ENCODE data around the gene CFAP100.

Gene CFAP100

DNA sequence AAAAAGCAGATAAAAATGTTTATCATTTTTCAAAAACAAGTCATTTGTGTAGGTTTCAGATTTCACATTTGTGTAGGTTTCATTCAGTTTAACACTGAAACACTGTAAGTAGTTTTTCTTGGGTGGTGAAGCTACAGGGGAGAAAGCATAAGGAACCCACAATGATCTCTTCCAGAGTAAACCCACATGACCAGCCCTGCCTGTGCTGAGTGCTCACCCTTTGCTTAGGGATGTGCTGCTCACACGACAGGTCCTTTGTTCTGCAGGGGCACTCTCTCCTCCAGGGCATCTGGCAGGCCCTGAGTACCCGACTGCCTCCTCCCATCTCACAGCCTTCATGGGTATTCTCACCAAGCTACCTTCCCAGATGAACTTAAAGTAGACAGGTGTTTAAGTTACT is 52.1 kb downstream of the CFAP100 start:
- DNase-seq = no peak

- DNase-seq = no peak
Observed at GRCh38 chr3:126447456-126448106, 52.9 kb downstream of the CFAP100 start.

DNA sequence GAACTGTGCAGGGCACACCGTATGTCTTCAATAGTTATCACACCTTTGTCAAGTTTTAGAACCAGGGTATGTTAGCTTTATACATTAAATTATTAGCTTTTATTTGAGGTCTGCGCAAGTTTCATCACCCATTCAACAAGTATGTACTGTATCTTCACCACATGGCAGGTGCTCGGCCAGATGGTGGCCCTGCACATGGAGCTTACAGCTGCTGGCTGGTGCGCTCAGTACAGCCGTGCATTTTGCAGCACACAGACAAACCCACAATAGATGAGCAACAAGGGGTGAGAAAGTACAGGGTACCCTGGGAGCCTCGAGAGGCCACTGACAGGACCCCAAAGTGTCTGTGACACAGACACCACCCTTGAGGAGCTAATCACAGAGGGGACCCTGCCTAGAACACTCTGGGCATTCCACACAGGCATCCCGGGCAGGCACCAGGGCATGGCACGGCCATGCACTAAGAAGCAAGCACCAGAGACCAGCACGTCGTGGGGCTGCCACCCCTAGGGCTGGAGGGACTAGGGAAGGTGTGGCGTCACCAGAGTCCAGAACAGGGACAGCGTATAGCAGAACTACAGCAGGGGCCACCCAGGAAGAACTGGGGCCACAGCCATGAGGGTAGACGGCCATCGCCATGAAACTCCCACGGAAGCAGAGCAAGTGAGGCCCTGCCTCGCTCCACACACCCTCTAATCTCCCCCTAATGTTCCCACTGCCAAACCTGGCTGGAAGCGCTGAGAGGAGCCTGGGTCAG is 53.6 kb downstream of the CFAP100 start:
- DNase-seq = no peak

GRCh38 chr3:126448893-126449180 is 54.1 kb downstream of the CFAP100 start:
- DNase-seq = no peak

- no peak for DNase-seq
Observed at GRCh38 chr3:126449621-126450051, 54.9 kb downstream of the CFAP100 start.

DNA sequence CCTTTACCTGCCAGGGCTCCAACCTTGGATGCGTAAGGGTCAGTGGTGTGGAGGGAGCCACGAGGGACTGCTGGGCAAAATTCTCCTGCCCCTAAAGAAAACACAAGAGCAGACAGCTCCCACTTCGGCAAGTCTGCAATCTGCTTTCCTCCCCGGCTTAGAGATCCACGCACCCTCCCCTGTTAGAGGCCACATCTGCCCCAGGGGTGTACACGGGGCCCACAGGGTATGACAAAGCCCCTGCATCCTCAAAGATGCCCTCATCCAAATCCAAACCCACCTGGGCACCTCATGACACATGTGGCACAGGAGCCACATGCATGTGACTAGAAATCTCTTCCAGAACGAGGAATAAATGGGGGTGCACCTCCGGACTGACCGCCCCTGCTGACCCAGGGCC is 55.5 kb downstream of the CFAP100 start:
- DNase-seq = no peak

GRCh38 chr3:126450744-126451143 is 56.0 kb downstream of the CFAP100 start:
- DNase-seq = no peak

DNA sequence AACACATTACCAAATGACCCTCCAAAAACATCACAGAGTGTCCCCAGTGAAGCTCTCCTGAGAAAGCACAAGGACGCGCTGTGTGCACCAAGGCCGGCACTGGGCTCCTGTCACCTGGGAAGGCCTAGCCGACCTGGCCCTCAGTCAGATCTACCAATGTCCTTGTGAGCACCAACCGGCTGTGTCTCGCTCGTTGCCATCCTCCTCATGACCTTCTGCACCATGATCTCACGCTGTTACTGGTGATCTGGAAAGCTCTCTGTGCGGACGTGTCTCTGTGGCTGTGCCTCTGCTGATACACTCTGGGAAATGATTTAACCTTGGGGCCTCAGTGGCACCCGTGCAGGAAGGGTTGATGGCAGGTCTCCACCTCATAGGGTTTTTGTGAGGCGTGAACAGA is 56.8 kb downstream of the CFAP100 start:
- DNase-seq = no peak

DNA sequence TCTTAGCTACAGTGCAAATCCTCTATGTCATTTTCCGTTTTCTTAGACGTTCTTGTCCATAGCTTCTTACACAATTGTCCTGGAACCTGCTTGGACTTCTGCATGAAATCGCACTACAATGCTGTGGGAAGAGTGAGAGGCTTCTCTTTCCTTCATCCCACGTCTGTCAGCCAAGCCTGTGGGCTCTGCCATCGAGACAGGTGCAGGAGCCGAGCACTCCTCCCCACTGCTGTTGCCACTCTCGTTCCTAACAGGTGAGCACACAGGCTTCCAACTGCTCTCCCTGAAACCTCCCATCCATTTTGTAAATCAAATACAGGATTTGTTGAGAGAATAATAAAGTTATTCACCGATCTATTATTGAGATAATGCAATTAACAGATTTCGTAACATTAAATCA is 57.5 kb downstream of the CFAP100 start:
- no peak for DNase-seq

- no peak for DNase-seq
Observed at GRCh38 chr3:126454025-126454424, 59.3 kb downstream of the CFAP100 start.

DNA sequence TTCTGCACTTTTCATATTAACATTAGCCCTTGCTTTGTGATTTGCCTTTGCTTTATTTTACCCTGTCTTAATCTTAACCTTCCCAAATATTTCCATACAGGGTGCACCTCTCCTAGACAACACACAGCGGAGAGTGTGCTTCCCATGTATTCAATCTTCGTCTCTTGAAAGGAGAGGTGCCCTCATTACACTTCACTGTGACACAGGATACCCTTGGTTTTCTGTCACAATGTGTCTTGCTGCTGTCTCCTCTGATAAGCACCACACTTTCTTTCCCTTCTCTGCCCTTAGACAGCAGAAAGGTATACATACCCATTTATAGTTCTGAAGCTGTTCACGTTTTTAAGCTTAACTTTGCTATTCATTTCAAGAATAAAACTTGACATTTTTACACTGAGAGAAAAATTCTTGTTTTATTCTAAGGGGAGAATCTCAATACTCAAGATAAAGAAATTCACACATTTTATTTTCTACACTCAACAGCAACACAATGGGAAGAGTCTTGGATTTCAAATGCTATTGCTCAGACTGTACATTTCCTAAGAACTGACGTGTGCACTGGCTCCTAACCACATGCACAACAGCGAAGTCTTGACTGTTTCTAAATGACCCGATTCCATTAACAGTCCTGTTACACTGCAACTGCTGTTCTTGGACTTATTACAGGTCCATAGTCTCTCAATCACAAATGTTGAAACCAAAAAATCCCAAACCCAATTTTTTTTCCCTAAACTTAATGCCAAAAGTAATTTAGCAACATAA is 59.9 kb downstream of the CFAP100 start:
- DNase-seq = no peak

DNA sequence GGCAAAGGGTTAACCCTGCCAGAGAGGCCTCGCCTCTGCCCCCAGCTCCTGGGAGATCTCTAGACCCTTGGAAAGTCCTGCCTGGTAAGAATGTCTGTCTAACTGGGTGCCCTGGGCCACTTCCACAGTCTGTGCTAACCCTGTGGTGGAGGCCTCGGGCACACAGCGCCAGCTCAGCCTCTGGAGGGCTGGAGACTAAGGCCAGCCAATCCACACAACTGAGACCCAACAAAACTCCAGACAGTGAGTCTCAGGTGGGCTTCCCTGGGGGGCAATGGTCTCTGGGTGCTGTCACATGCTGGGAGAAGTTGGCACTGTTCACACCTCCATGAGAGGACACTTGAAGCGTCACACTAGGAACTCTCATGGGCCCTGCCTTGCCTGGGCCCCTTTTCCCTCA is 61.5 kb downstream of the CFAP100 start:
- DNase-seq = no peak

DNA sequence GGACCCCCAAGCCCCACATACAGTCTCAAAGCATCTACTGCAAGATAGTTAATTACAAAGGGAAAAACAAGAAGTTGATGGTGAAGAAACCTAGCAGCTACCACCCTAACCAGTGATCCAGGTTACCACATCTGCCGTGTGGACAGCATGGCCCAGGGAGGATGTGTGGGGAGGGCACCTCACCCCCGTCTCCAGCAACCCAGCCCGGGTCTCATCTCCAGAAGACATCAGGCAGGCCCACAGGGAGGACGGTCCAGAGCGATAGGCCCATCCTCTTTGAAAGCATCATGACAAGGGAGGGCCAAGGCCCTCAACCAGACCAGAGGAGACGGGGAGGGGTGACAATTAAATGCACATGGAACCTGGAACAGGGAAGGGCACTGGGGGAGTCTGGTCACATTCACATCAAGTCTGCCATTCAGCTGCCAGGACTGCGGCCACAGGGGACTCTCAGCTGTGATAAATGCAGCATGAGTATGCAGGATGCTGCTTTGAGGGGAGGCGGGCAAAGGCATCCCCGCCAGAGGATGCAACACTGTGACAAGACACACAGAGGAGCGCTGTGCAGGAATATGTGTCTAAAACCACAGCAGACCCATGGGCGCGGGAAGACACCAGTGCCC is 62.2 kb downstream of the CFAP100 start:
- DNase-seq = no peak

GRCh38 chr3:126459111-126459762 is 64.5 kb downstream of the CFAP100 start:
- no peak for DNase-seq

DNA sequence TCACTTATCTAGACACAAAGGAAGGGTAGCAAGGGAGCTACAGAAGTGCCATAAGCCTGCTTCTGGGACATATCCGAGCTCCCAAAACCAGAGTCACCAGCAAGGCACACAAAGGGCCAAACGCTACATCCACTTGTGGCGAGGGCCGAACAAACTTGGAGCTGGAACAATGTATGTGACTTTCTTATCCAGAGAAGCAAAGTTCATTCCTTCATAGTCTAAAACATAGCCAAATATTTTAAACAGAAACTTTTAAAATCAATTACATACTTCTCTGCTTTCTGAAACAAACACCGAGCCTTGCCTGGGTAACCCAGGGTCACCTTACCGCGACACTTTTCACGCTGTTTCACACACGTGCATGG is 65.0 kb downstream of the CFAP100 start:
- DNase-seq = no peak

DNA sequence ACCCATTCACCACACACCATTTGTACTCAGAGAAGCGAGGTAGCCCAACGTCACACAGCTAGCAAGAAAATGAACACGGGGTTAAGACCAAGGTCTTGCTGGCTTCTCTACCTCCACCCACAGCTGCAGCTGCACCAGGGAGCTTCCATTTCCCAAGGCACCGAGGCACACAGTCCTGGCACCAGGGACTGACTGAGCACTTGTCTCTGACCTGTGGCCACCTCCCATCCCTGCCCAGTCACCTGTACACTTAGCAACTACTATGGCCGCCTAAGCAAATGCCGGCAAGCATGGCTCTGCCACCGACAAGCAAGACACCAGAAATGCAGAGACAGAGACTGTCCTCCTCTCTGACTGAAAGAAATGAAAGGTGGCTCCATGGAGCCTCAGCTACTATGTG is 65.7 kb downstream of the CFAP100 start:
- no peak for DNase-seq

GRCh38 chr3:126461450-126462070 is 66.9 kb downstream of the CFAP100 start:
- no peak for DNase-seq

- DNase-seq = no peak
Observed at GRCh38 chr3:126463521-126463920, 68.8 kb downstream of the CFAP100 start.

DNA sequence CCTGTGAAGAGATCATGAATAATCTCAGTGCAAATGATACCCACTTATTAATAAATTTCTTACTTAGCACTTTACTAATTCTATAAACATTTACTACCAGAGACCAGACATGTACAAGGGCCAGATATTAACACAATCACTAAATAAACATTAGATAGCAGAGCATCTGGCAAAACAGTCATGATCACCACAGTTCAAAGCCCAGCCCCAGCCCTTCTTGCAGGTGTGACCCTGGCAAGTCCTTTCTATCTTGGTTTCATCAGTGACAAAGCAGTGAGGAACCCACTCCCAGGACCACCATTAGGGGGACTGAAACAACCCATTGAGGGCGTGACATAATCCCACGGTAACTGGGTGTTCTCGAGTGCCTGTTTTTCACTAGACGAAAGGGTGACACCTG is 69.4 kb downstream of the CFAP100 start:
- no peak for DNase-seq

DNA sequence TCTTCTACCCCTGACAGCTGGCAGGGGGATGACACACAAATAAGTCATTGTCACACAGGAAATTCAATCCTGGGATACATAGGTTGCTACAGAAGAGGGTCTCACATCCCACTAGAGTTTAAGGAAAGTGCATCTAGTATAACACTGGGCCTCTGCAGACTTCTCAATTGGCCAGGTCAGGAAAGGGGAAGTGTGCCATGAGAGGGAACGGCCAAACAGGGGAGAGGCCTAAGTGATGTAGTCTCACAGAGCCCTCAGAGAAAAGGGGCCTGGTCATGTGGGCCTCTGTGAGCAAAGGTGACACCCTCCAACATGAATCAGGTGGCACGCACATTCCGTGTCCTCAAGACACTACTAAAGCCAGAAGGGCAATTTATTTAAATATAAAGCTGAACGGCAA is 69.8 kb downstream of the CFAP100 start:
- DNase-seq = no peak

- no peak for DNase-seq
Observed at GRCh38 chr3:126464997-126465396, 70.3 kb downstream of the CFAP100 start.

DNA sequence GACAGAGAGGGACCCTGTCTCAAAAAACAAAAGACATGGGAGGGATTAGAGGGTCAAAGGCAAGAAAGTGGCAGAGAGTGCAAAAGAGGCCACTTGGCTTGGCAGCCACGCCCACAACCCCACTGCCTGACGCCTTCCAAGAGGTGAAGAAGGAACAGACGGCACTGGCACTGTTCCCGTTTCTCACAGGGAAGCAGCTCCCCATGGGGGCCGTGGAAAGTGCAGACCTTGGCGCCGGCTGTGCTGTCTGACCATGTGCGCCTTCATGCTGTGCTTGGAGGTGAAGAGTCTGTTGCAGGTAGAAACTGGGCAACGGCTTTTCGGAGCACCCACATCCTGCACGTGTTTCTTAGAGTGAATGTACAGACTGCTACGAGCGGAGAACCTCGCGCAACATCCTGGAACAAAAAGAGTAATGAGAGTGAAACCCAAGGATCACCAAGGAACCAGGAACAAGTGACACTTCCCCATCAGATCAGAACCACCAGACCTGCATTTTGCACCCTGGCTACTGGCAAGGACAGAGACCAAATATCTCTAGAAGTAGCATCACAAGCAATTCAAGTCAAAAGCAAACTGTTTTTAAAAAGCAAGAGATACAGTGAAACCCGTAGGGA is 71.3 kb downstream of the CFAP100 start:
- DNase-seq = no peak

All from NCI-H510A (cell line).